K562 (cell line): Measurements from ENCODE around the gene VGF. TPM values are rescaled to one million over a fixed set of nuclear protein-coding genes. Genes with fewer than 3 reads are reported as not detected.

Experiments
- HOXB6 ChIP-seq: fragments of 250-450 bp; sonication (Bioruptor Pico); IDR thresholded peaks from 2 replicates; pipeline ENCODE4 v1.5.1; 2022; ENCODE audit warnings: mild to moderate bottlenecking, borderline replicate concordance
- IRF2 ChIP-seq: sonication (generic); formaldehyde crosslinking; IDR thresholded peaks from 2 replicates; pipeline ENCODE4 v1.8.1; 2022; ENCODE audit warnings: mild to moderate bottlenecking, missing genetic modification reagents
- MYBL2 ChIP-seq, 2 experiments: fragments of 450-650 bp in 1 of 2; sonication (generic) in 1 of 2; formaldehyde crosslinking in 1 of 2; IDR thresholded peaks; 2 replicates each; pipeline versions ENCODE4 v1.6.1 to v1.8.1; 2017 to 2022; ENCODE audit warnings: borderline replicate concordance in 1 of 2, inconsistent platforms in 1 of 2, low read depth in 1 of 2, mild to moderate bottlenecking in 1 of 2, missing genetic modification reagents in 1 of 2, moderate library complexity in 1 of 2
- polyA plus RNA-seq, 8 experiments: library from polyadenylated mRNA; depleted of rRNA in 4 of 8; stranded (reverse) in 5 of 8; unstranded in 3 of 8; fragments of >200 nt; fragmentation: Nextera tagmentation in 2 of 8; fragmentation: Illumina TruSeq in 1 of 8; extraction: Ambion mirVana in 2 of 8; extraction: Trizol in 1 of 8; gene quantifications; 2 replicates each; pipeline versions ENCODE4 v1.2.1 to v1.2.3, GENCODE V29; 2011 to 2014; ENCODE audit warnings: inconsistent platforms in 1 of 8, missing spikeins in 1 of 8
- total RNA-seq, 7 experiments: library from RNA; depleted of rRNA in 6 of 7; stranded (reverse); fragments of >200 nt in 6 of 7; fragmentation: Illumina TruSeq in 2 of 7; extraction: Trizol in 2 of 7; gene quantifications; 2 replicates each; pipeline versions ENCODE4 v1.2.1 to v1.2.3, GENCODE V29; 2011 to 2021; ENCODE audit warnings: low replicate concordance in 1 of 7
- TF ChIP-seq, protein P1 (sequence below): IDR thresholded peaks from 2 replicates; pipeline ENCODE4 v1.6.1; 2011; ENCODE audit warnings: borderline replicate concordance, low read depth, mild to moderate bottlenecking, moderate library complexity, low read length; ENCODE audit not compliant: insufficient read depth, poor library complexity, severe bottlenecking
- TF ChIP-seq, protein P2 (sequence below): fragments of 450-650 bp; formaldehyde crosslinking; IDR thresholded peaks from 2 replicates; pipeline ENCODE4 v1.4.0; 2020; ENCODE audit warnings: mild to moderate bottlenecking, moderate library complexity
- TF ChIP-seq, protein P3 (sequence below), 2 experiments: fragments of 250-450 bp in 1 of 2; fragments of 450-650 bp in 1 of 2; sonication (Bioruptor Pico) in 1 of 2; IDR thresholded peaks; 2 replicates each; pipeline versions ENCODE4 v1.6.1 to v1.8.0; 2016 to 2021; ENCODE audit warnings: mild to moderate bottlenecking in 2 of 2, moderate library complexity in 2 of 2, missing compliant biosample characterization in 1 of 2, missing genetic modification characterization in 1 of 2

Gene VGF
- total and polyA plus RNA-seq, 9 of the 15 experiments (the other 6 are each of a cell fraction or from before 2014, with no cell fraction given), result 0.03 to 5.7 (median 0.34) TPM

DNA sequence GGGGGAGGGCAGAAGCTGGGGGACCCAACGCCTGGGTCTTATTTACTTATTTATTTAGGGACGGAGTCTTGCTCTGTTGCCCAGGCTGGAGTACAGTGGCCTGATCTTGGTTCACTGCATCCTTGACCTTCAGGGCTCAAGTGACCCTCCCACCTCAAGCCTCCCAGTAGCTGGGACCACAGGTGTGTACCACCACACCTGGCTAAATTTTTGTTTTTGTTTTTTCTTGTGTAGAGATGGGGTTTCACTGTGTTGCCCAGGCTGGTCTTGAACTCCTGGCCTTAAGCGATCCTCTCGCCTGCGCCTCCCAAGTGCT is 37.2 kb upstream of the VGF start (continued):
- TF ChIP-seq, protein P1, sequence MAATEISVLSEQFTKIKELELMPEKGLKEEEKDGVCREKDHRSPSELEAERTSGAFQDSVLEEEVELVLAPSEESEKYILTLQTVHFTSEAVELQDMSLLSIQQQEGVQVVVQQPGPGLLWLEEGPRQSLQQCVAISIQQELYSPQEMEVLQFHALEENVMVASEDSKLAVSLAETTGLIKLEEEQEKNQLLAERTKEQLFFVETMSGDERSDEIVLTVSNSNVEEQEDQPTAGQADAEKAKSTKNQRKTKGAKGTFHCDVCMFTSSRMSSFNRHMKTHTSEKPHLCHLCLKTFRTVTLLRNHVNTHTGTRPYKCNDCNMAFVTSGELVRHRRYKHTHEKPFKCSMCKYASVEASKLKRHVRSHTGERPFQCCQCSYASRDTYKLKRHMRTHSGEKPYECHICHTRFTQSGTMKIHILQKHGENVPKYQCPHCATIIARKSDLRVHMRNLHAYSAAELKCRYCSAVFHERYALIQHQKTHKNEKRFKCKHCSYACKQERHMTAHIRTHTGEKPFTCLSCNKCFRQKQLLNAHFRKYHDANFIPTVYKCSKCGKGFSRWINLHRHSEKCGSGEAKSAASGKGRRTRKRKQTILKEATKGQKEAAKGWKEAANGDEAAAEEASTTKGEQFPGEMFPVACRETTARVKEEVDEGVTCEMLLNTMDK, result no peak
- TF ChIP-seq MYBL2 (IDR thresholded peaks at IDR 0.05; ENCODE audit: low read depth) (no peak), MYBL2 (CRISPR knock-in tag; IDR thresholded peaks at IDR 0.05; ENCODE audit: borderline replicate concordance) (no peak), IRF2 (CRISPR knock-in tag) (no peak), HOXB6 (CRISPR knock-in tag) (no peak)
- TF ChIP-seq, protein P2, sequence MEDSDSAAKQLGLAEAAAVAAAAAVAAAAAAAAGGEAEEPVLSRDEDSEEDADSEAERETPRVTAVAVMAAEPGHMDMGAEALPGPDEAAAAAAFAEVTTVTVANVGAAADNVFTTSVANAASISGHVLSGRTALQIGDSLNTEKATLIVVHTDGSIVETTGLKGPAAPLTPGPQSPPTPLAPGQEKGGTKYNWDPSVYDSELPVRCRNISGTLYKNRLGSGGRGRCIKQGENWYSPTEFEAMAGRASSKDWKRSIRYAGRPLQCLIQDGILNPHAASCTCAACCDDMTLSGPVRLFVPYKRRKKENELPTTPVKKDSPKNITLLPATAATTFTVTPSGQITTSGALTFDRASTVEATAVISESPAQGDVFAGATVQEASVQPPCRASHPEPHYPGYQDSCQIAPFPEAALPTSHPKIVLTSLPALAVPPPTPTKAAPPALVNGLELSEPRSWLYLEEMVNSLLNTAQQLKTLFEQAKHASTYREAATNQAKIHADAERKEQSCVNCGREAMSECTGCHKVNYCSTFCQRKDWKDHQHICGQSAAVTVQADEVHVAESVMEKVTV (CRISPR knock-in tag), result no peak
- TF ChIP-seq, protein P3, sequence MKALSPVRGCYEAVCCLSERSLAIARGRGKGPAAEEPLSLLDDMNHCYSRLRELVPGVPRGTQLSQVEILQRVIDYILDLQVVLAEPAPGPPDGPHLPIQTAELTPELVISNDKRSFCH (CRISPR knock-in tag; IDR thresholded peaks at IDR 0.05), result no peak
- TF ChIP-seq, protein P3 (tag; IDR thresholded peaks at IDR 0.05), result no peak
